ENCODE measurements around the gene SHISA4. TPM values are rescaled to one million over a fixed set of nuclear protein-coding genes. Genes with fewer than 3 reads are reported as not detected.
A peak's percentile ranks its signal among the peaks of the same experiment; 100 is the strongest.

Gene SHISA4
- total and polyA plus RNA-seq, 8 donors, result 3.6 to 9.3 (median 5.4) TPM

GRCh38 chr1:201912832-201913231 is 24.1 kb downstream of the SHISA4 start:
- Histone ChIP-seq H3K9me3 (no peaks in the 10 kb centered on the region), H3K4me1 (no peaks in the 10 kb centered on the region), H3K27me3 (no peaks in the 10 kb centered on the region), H3K36me3 (no peaks in the 10 kb centered on the region), H3K4me3 (no peak overlapping the region), H3K27ac (no peak overlapping the region)
- no peak for DNase-seq
- WGBS, 2 donors, result 61 to 65% methylated on average over 5 of the region's 5 CpGs
- intact Hi-C loops (cut with DNase I), result no loop called here
- ATAC-seq, result no peak
- no peak for TF ChIP-seq CTCF (IDR thresholded peaks at IDR 0.05)
- FAIRE-seq, result no peak

GRCh38 chr1:201914456-201915235 is 25.9 kb downstream of the SHISA4 start:
- Histone ChIP-seq H3K27ac (no peak overlapping the region), H3K36me3 (no peaks in the 10 kb centered on the region), H3K9me3 (no peaks in the 10 kb centered on the region), H3K4me3 (no peak overlapping the region), H3K27me3 (no peaks in the 10 kb centered on the region), H3K4me1 (no peaks in the 10 kb centered on the region)
- no peak for TF ChIP-seq CTCF (IDR thresholded peaks at IDR 0.05)
- FAIRE-seq (no peak), ATAC-seq (no peak), DNase-seq (no peak)
- intact Hi-C loops (cut with DNase I), result no loop called here
- 62 to 70% methylated on average over 14 of the region's 14 CpGs for WGBS, 2 donors

- no peaks in the 10 kb centered on the region for H3K36me3 ChIP-seq
- no peaks in the 10 kb centered on the region for H3K27me3 ChIP-seq
- H3K27ac ChIP-seq, result no peak overlapping the region
- H3K4me3 ChIP-seq, result no peak overlapping the region
- H3K9me3 ChIP-seq, result no peaks in the 10 kb centered on the region
- FAIRE-seq (no peak), ATAC-seq (peak in 3 of 4 donors; percentile 71 to 75 (median 71)), DNase-seq (peak in 4 of 6 donors; percentile 23 to 45 (median 41))
- TF ChIP-seq CTCF (IDR thresholded peaks at IDR 0.05), result no peak
- intact Hi-C loops (cut with DNase I), result no loop called here
- 37 to 39% methylated on average over 11 of the region's 11 CpGs for WGBS, 2 donors
- no peaks in the 10 kb centered on the region for H3K4me1 ChIP-seq
Observed at GRCh38 chr1:201916649-201917249, 28.1 kb downstream of the SHISA4 start.

GRCh38 chr1:201917362-201918033 is 28.8 kb downstream of the SHISA4 start:
- intact Hi-C loops (cut with DNase I), result no loop called here
- DNase-seq, result peak in 1 of 6 donors; percentile 13
- Histone ChIP-seq H3K36me3 (no peaks in the 10 kb centered on the region), H3K4me3 (no peak overlapping the region), H3K27ac (peak overlapping the region in 1 of 4 donors; percentile 8), H3K27me3 (no peaks in the 10 kb centered on the region), H3K4me1 (no peaks in the 10 kb centered on the region), H3K9me3 (no peaks in the 10 kb centered on the region)
- ATAC-seq, result peak in 3 of 4 donors; percentile 62 to 71 (median 69)
- WGBS, 2 donors, result 70 to 73% methylated on average over 7 of the region's 7 CpGs
- FAIRE-seq, result no peak
- TF ChIP-seq CTCF (IDR thresholded peaks at IDR 0.05), result no peak
